HG02759 (cell line): Measurements from ENCODE around the gene PHETA1.

Source experiments
- ATAC-seq: cut with Tn5 transposase; IDR thresholded peaks from one replicate; pipeline ENCODE4 v1.9.1; 2021; ENCODE audit warnings: mild to moderate bottlenecking, moderate library complexity; ENCODE audit not compliant: unreplicated experiment

Gene PHETA1, protein sequence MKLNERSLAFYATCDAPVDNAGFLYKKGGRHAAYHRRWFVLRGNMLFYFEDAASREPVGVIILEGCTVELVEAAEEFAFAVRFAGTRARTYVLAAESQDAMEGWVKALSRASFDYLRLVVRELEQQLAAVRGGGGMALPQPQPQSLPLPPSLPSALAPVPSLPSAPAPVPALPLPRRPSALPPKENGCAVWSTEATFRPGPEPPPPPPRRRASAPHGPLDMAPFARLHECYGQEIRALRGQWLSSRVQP

DNA sequence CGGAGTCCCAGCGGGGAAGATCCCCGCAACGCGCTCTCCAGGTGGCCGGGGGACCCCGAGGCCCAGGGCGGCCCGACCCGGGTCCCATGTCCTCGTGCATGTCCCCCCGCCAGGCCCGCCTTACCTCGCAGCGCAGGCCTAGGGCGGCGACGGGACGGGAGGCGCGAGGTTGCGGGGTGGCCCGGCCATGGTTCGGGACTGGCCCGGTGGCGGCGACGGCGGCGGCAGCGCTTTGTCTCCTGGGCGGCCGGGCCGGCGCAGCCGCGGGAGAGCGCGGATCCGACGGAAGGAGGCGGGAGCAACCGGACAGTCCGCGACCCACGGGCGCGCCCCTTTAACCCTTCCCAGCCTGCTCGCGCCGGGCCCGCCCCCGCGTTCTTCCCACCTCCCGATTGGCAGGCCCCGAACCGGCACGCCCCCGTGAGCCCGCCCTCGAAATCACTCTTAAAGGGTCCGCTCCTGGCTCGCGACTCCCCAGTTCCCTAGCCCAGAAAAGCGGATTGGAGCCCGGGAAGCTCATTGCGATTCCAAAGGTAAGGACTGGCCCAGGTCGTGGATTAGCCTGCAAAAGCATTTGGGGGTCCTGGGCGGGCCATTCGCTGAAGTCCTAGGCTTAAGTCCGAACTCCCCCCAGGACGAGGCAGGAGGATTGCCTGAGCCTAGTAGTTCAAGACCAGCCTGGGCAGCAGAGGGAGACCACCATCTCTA is at the start of gene PHETA1:
Gene PHETA1, minus strand, starts transcription at position 308 of the 708 bp plus-strand sequence. CDS start 5,668 bp downstream, outside the sequence.
- peak; percentile 95 for ATAC-seq

DNA sequence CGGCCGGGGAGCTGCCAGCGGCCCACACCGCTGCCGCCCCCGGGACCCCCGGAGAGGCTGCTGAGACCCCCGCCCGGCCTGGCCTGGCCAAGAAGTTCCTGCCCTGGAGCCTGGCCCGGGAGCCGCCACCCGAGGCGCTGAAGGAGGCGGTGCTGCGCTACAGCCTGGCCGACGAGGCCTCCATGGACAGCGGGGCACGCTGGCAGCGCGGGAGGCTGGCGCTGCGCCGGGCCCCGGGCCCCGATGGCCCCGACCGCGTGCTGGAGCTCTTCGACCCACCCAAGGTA is 49.6 kb upstream of the PHETA1 start:
- no peak for ATAC-seq

DNA sequence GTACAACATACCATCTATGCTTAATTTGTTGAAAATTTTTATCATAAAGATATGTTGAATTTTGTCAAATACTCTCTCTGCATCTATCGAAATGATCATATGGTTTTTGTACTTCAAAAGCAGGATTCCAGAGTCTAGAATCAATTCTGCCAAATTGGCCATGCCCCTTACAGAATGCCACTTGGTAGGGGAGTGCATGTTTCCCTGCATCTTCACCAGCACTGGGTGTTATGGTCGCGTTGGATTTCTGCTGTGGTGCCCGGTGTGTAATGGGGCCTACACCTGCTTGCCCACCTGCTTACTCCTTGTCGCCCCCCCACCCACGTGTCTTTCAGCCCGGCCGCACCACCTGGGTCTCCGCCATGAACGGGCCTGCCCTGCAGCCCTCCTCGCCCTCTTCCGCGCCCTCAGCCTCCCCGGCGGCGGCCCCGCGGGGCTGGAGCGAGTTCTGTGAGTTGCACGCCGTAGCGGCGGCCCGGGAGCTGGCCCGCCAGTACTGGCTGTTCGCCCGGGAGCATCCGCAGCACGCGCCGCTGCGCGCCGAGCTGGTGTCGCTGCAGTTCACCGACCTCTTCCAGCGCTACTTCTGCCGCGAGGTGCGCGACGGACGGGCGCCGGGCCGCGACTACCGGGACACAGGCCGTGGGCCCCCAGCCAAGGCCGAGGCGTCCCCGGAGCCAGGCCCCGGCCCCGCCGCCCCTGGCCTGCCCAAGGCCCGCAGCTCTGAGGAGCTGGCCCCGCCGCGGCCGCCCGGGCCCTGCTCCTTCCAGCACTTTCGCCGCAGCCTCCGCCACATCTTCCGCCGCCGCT is 49.1 kb upstream of the PHETA1 start:
- no peak for ATAC-seq

DNA sequence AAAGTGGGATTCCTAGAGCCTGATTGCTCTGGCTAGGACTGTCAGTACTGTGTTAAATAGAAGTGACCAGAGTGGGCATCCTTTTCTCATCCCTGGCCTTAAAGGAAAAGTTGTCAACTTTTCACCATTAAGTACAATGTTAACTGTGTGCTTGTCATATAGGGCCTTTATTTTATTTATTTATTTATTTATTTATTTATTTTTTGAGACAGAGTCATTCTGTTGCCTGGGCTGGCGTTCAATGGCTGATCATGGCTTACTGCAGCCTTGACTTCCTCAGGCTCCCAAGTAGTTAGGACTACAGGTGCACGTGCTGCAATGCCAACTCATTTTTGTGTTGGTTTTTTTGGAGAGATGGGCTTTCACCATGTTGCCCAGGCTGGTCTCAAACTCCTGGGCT is 48.4 kb upstream of the PHETA1 start:
- no peak for ATAC-seq

DNA sequence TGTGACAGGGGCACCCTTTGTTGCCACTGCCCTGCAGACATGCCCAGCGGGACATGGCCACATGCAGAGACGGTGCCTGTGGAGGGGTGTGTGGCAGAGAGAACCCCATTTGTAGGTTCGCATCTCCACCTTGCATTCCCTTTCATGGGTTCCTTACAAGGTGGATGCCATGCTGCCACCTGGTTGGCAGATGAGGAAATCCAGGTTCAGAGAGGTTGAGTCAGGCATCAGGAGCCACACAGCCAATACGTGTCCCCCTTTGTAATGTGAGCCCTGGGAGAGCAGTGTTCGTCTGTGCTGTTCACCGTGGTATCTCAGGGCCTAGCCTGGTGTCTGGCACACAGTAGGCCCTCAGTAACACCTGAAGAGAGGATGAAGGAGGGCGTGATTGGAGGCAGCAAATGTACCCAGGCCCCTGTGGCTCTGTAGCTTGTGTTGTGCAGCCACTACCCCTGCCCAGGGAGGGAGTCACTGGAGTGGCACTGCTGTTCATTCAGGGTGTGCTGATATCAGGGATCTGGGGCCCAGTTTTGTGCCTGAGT is 45.9 kb upstream of the PHETA1 start:
- ATAC-seq: no peak

DNA sequence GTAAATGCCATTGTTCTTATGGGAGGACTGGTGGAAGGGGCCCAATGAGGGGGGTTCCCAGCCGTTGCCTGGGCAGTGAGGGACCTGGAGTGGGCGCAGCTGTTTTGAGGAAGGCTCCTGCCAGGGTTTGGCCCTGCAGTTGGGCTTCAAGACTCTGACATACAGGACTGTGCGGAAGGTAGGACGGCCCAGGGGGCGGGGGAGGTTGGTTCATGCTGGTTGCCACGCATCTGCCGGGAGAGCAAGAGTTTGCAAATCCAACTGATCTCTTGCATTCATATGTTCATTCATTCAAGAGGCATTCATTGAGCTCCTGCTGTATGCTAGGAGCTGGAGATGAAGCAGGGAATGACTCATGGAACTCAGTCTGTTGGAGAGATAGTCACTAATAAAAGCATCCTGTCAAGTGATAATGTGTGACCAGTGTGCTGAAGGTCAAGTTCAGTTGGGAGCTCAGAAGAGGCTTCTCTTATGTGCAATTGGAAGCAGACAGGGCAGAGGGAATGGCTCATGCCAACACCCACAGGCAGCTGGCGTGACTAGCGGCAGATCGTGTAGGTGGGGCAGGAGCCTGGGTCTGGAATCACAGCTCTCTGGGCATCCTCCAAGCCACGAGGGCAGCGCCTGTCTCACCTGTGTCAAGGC is 44.7 kb upstream of the PHETA1 start:
- no peak for ATAC-seq

DNA sequence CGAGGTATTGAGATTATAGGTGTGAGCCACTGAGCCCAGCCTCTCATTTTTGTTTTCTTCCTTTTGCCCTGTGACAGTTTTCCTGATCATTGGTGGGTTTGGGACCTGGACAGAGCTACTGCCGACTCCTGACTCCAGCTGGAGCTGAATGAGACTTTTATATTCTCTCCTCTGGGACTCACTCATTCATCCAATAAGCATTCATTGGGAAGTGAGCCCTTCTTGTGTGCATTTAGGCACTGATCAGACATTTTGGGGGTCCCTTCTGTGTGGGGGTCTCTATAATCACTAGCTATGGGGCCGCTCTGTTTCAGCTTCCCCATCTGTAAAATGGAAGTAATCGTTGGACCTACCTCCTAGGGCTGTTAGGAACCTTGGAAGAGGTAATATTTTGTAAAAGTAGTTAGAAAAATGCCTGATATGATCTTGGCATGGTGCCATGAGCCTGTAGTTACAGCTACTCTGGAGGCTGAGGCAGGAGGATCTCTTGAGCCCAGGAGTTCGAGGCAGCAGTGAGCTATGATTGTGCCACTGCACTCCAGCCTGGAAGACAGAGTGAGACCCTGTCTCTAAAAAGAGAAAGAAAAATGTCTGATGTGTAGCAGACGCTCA is 44.0 kb upstream of the PHETA1 start:
- ATAC-seq: no peak

DNA sequence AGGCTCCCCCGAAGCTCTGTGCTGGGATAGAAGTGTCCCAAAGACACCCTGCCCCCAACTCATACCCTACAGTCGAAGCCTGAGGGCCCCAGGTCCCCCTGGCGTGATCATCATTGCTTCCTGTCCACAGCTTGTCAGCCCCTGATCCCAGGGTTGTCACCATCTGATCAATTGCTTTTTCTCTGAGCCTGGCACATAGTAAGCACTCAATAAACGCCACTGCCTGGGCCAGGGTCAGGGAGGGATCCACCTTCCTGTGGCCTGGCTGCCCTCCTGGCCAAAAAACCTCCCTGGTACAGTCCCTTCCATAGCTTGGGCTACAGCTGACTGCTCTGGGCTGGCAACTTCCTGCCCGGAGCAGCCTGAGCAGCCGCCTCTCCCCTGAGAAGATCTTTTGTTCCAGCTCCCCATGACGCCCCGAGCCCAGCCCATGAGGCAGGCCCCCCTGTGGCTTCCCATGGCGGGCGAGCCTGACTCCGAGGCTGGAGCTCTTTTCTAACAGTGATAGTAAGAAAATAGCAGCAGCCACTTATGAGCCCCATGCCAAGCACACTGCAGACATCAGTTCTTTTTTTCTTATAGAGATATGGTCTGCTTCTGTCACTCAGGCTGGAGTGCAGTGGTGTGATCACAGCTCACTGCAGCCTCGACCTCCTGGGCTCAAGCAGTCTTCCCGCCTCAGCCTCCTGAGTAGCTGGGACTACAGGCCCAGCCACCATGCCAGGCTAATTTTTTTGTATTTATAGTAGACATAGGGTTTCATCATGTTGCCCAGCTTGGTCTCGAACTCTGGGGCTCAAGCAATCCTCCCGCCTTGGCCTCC is 43.3 kb upstream of the PHETA1 start:
- ATAC-seq: no peak

DNA sequence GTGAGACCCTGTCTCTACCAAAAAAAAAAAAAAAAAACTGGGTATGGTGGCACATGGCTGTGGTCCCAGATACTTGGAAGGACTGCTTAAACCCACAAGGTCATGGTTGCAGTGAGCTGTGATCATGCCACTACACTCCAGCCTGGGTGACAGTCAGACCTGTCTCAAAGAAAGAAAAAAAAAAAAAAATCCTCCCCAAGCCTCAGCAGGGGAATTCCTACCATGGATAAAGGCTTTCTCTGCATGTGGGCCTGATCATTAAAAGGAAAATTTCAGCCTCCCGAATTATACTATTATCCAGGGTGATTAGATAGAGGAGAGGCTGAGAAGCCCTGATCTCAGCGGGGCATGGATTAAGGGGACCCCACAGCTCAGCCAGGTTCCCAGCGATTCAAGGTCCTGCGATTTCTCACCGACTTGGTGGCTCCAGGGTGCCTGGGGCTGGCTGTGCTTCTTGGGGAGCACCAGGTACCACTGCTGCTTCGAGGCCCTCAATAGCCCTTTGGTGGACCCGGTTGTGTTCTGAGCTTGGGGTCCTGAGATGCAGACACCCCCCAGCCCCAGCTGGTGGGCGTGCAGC is 42.4 kb upstream of the PHETA1 start:
- no peak for ATAC-seq

DNA sequence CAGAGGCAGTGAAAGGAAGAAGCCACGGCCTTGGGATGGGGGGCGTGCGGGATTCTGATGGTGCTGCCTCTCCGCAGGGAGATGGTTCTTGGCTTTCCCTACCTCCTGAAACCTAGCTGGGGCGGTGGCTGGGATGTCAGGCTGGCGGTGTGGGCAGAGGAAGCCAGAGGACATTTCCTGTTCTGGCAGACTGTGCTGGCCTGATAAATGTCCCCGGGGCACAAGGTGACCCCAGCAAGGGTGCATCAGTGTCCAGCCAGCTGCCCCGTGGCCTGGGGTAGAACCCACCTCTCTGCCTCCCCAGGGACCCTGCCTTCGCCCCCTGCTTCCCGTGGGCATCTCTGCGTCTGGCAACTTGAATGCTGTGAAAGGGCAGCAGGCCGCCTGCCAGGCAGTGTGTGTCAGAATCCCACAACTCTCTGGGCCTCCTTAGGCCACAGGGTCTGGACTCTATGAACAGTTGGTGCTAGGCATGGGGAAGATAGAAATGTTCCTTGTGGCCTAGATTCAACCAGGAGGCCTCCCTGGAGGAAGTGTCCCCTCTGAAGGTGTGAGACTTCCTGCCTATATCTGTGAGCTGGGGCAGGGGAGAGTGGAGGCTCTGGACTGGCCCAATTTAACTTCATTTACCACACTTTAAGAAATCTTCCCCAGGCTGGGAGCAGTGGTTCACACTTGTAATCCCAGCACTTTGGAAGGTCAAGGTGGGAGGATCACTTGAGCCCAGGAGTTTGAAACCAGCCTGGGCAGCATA is 41.7 kb upstream of the PHETA1 start:
- ATAC-seq: no peak

DNA sequence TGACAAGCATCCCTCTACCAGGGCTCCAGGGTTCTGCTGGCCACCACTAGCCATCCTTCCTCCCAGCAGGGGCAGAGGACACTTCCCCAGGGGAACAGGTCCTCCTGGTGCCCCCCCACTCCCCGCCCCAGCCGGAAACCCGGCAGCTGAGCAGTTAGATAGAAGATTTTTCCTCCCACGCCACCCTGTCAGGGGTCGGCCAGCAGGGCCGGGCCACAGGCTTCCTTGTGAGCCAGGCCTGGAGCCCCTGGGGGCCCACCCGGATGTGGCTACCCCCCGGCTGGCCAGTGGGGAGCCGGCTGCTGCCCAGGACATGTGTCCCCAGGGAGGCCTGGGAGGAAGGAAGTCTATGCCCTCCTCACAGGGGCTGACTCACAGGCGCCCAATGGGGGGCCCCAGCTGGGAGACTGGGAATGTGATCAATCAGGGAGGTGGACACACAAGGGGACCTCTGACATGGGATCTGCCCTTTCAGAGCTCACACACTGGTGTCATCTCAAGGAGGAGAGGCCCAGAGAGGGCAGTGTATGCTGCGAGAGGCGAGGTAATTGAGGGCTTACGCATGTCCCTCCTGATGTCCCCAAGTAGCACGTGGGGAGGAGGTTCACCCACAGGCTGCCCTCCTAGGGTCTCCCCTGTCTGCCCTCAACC is 41.0 kb upstream of the PHETA1 start:
- ATAC-seq: no peak

DNA sequence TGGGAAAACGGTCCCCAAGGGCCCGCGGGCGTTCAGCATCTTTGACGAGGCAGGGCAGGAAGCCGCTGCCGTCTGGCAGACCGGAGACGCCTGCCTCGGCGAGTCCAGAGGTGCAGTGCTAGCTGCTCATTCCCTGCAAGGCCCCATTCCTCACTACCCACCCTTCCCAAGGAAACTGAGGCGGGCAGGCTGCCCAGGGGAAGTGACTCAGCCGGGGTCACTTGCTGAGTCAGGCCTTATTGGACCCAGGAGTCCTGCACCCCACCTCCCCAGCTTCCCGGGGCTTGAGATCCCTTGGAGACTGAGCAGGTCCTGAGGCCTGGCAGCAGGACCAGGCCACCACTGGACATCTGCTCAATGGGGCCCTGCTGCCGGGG is 40.5 kb upstream of the PHETA1 start:
- no peak for ATAC-seq

DNA sequence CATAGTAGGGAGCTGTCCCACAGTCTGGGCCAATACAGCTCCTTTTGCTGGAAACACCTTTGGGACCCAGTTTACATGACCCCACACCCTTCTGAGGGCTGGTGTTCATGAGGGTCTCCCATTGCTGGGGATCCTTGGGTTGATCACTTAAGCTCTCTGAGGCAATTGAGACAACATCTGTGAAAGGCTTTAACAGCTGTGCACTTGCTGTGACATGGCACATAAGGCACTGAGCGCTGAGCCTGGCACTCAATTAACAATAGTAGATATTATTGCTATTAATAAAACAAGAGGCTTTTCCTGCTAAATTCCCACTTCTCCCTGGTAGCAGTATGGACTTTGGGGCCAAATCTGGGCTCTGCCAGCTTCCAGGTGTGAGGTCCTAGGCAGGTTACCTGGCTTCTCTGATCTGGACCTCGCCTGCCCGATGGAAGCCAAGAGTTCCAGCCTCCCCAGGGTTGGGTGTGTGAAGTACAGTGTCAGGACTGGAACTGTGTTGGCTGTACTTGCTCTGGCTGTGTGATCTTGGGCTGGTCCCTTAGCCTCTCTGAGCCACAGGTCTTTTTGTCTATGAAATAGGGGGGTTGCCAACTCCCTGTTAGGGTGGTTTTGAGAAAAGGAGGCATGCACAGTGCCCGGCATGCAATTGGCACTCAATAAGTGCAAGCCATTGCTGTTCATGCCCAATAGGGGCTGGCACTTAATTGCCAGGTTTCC is 39.9 kb upstream of the PHETA1 start:
- no peak for ATAC-seq

DNA sequence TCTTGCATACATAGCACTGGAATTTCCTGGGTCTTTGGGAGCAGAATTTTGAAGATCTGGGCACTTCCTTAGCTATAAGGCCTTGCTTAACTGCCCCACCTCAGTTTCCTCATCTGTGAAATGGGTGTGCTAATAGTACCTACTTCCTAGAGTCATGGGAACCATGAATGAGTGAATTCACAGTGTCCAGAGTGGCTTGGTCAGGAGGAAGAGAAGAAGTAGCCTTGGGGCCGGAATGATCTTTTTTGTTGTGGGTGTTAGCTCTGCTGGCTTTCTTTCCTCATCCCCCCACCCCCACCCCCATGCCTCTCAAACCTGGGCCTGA is 39.2 kb upstream of the PHETA1 start:
- ATAC-seq: no peak

DNA sequence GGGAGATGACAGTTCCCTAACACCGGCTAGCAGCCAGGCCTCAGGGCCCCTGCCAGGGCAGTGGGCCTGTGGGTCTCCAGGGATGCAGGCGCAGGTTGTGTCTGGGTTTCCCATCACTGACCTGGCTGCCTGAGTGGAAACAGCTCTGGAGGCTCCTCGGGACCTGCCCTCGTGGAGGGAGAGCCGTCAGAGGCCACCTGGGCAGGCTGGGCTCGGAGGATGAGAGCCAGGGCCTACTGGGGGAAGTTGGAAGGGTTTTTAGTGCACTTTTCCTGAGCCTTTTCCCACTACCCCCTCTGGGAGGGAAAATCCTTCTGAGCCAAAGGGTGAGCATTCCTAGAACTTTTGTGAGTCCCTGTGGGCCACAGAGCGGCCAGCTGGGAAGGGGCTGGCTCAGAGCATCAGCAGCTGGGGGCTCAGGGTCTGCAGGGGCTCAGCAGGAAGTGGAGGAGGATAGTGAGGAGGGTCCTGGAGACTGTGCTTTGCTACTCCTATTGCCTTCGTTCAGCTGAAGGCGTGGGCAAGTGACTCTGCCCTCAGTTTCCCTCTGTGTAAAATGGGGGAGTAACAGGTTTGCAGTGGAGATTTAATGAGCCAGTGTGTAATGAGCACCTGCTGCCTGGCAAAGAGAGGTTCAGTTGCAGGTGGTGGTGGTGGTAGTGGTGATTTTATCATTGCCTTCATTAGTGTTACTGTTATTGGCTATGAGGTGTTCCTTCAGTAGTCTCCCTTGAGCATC is 38.7 kb upstream of the PHETA1 start:
- no peak for ATAC-seq

DNA sequence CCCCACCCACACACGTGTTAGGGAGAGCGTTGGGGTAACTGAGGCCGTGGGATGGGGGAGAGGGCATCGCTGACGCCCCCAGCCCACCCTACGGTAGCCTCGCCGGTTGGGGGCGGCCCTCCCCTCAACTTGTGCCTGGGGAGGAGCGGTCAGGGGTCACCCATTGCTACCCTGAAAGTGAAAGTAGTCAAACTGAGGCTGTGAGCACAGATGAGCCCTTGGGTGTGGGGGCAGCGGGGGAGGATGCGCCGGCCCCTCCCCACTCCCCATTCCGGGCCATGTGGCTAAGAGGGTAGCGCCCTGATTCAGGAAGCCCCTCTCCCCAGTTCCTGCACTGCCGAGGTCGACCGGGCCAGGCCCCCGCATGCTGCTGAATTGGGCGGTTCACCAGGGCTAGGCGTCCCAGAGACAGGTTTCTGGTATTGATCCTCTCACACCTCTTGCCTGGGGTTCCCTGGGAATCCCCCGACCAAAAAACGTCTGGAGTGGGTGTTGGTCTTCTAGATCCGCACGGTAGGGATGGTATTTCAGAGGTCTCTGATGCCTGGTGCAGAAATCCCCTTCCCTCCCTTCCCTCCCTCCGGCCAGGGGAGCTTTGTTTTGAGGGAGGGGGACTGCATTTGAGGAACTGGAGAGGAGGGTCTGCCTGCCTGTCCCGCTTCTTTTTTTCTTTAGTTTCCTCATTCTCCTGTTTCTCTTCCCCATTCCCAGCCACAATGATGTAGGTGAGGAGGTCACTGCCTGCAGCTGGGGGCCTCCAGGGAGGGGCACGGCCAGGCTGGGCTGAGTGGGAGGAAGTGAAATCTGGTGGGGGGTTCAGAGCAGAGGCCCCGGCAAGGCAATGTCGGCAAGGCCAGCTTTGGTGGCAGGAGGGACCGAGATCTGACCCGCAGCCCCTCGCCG is 37.8 kb upstream of the PHETA1 start:
- no peak for ATAC-seq
